GM18502 (cell line): Measurements from ENCODE around the gene GUCY1A1.

Experiments
- ATAC-seq: cut with Tn5 transposase; IDR thresholded peaks from one replicate; pipeline ENCODE4 v1.9.1; 2021; ENCODE audit warnings: mild to moderate bottlenecking; ENCODE audit not compliant: unreplicated experiment, poor library complexity

Gene GUCY1A1

GRCh38 chr4:155657985-155658680 lies 8.5 kb upstream of the GUCY1A1 start:
- no peak for ATAC-seq

DNA sequence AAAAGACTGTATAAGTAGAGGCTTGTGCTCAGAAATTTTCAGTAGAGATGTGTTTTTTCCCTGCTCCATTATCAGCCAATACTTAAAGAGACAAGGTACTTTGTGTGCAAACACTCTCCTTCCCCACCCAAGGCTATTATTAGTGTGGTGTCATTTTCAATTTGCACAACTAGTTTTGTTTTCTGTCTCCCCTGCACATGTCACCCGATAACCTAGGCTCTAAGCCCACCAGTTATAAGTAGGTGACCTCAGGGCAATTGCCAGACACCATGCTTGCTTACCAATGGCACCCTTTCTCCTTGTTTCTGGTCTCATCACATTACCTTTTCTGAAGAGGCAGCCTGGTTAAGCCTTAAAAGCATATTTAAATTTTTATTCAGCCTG lies 8.0 kb upstream of the GUCY1A1 start:
- ATAC-seq, result no peak

- no peak for ATAC-seq
These were observed 7.5 kb upstream of the GUCY1A1 start for GRCh38 chr4:155659176-155659575.

GRCh38 chr4:155660436-155660835 lies 6.2 kb upstream of the GUCY1A1 start:
- no peak for ATAC-seq

DNA sequence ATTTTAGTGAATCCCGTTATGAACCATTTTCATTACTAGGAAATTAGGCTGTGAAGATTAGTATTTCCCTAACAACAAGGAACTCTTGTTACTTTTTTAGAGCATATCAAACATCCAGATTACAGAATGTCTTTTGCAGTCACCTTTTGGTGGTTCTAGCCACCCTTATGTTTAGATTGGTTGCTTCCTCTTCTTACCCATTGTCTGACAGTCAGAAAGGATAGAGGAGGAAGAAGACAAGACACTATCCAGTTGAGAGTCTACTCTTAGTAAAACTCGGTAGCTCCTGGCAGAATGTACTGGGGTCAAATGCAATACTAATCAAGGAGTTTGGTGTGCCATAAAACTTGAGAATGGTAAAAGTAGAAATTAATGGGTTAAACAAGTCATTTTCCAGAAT lies 1.6 kb upstream of the GUCY1A1 start:
- ATAC-seq, result no peak

DNA sequence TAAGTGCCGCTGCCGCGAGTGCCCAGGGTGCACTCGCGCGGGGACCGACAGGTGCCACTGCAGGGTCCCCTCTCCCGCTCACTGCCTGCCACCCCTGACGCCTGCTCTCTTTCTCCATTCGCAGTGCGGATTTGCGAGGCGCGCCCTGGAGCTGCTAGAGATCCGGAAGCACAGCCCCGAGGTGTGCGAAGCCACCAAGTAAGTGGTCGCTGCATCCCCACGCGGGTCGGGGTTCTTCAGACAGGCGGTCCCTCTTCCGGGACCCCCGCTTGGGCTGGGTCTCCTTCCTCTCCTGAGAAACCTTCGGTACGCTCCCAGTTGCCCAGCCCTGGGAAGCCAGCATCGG lies 547 bp downstream of the GUCY1A1 start:
- peak; percentile 61 for ATAC-seq

- peak; percentile 47 for ATAC-seq
These were observed 1.2 kb downstream of the GUCY1A1 start for GRCh38 chr4:155667568-155668511.

GRCh38 chr4:155668707-155669220 lies 2.1 kb downstream of the GUCY1A1 start:
- ATAC-seq, result no peak

GRCh38 chr4:155672342-155672741 lies 5.7 kb downstream of the GUCY1A1 start:
- ATAC-seq, result no peak

DNA sequence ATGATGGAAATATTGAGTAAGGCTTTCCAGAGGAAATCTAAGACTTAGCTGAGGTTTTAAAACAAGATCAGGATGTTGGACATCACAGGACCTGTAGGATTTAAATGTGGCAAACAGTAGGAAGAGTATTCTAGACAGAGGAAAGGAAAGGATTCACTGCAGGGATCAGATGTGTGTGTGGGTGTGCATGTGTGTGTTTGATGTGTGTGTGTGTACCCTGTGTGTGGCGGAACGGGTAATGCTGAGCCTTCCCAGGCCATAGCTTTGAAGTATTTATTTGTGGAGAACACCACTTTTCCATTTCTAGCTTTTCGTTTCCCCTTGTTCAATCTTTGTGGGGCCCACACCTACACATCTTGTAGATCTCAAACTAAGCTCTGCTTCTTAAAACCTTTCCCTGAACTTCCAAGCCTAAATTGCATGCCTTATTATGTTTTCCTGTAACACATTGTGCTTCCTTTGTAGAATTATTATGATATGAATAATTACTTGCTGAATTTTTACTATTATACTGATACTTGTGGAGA lies 6.9 kb downstream of the GUCY1A1 start:
- no peak for ATAC-seq

- no peak for ATAC-seq
These were observed 8.0 kb downstream of the GUCY1A1 start for GRCh38 chr4:155674669-155675071.

GRCh38 chr4:155675709-155676429 lies 9.2 kb downstream of the GUCY1A1 start:
- ATAC-seq, result peak; percentile 85

DNA sequence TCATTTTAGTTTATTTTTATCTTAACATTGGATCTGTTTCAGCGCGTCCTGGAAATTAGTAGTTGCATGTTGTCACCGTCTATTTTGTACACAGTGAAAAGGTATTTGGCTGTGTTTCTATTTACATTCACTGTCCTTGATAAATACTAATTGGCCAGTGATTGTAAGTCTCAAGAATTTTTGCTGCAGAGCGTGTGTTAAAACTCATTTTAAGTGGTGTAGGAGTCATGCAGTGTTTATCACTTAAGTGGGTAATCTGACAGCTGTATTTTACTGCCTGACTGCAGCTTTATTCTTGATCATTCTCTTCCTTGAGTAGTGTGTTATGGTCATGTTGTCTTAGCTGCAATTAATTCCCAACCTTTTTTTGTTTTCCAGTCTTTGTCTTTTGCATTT lies 9.8 kb downstream of the GUCY1A1 start:
- ATAC-seq, result peak; percentile 17

DNA sequence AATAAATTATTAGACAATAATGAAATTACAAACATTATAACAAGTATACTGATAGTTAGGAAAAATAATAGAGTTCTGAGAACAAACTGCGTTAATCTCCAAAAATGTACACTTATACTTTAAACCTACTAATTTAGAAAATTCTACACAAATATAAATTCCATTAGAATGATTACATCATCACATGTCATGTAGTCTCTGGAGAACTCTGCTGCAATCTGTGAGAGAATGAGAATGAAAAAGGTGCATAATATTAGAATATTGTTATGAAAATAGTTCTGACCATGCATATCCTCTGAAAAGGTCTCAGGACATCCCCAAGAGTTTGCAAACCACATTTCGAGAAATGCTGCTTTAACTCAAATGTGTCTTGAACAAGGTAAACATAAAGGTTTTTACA lies 11.4 kb downstream of the GUCY1A1 start:
- ATAC-seq, result no peak

- no peak for ATAC-seq
These were observed 12.7 kb downstream of the GUCY1A1 start for GRCh38 chr4:155679343-155679742.

DNA sequence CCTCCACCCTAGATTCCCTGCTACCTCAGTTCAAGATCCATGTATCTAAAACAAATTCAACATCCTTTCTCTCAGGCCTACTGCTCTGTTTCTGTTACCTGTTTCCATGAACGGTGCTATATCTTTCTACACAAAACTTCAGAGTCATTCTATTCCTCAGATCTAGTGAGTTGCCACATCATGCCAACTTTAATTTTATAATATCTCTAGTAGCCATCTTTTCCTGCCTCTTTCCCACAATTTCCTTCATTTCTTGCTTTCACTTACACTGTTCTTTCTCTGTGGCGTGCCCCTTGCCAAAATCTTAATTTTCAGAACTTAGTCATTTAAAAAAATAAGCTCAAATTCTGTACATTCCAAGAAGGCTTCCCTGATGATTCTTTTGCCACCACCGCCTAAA lies 15.2 kb downstream of the GUCY1A1 start:
- ATAC-seq, result no peak

- no peak for ATAC-seq
These were observed 17.8 kb downstream of the GUCY1A1 start for GRCh38 chr4:155684423-155684822.

GRCh38 chr4:155684892-155685541 lies 18.4 kb downstream of the GUCY1A1 start:
- ATAC-seq, result no peak

GRCh38 chr4:155687380-155687982 lies 20.8 kb downstream of the GUCY1A1 start:
- no peak for ATAC-seq

- ATAC-seq, result no peak
These were observed 21.6 kb downstream of the GUCY1A1 start for GRCh38 chr4:155688211-155688610.
